Activated T-helper 1 cell treated with Interleukin-2 at 50 U/mL for 16 hours (primary cell): ENCODE measurements around the gene EDC3.
"Not testable (repeated sequence)": the region's sequence is repeated elsewhere in the genome, so short reads cannot be mapped to it uniquely, and the experiment has no call there.

Experiments used
- DNase-seq: peaks from one replicate; pipeline ENCODE4 v3.0.0-alpha.2; 2020; ENCODE audit warnings: low read depth

Gene EDC3, protein sequence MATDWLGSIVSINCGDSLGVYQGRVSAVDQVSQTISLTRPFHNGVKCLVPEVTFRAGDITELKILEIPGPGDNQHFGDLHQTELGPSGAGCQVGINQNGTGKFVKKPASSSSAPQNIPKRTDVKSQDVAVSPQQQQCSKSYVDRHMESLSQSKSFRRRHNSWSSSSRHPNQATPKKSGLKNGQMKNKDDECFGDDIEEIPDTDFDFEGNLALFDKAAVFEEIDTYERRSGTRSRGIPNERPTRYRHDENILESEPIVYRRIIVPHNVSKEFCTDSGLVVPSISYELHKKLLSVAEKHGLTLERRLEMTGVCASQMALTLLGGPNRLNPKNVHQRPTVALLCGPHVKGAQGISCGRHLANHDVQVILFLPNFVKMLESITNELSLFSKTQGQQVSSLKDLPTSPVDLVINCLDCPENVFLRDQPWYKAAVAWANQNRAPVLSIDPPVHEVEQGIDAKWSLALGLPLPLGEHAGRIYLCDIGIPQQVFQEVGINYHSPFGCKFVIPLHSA

DNA sequence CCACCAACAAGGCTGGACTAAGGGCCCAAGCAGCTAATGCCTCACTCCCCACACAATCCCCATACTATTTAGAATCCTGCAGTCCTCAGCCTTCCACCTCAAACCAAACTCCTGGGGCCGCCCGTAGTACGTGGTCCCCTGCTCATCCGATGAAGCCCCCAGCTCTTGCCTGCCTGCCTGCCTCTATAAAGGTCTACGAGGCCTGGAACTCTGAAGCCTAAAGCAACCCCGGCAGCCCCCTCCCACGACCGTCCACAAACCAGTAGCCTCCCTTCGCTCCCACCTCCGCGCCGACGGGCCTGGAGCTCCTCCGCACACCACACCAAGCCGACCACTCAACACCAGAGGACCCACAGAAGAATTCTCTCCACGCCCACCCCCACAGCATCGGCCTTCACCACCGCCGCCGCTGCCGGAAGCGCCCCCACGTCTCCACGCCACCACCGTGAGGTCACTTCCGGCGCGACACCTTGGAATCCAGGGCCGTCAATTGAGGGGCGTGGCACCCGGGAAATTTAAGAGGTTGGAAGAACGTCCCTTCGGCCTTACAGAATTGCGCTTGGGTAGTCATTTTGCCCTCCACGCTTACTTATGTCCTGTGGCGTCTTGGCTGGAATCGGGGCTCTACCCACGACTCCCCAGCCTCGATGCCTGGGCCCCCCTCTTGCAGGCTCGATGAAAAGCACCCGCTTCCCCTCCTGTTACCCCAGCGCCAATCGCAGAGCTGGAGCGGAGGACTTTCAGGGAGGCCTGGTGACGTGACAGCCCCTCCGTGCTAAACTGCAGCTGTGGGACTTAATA lies at the start of gene EDC3:
Gene EDC3, minus strand, starts transcription at position 428 of the 801 bp plus-strand sequence. CDS start 20,900 bp downstream, outside the sequence.
- peak; percentile 71 for DNase-seq

GRCh38 chr15:74742422-74742821 lies 46.6 kb upstream of the EDC3 start:
- no peak for DNase-seq

GRCh38 chr15:74738239-74738638 lies 42.4 kb upstream of the EDC3 start:
- not testable (repeated sequence) for DNase-seq

DNA sequence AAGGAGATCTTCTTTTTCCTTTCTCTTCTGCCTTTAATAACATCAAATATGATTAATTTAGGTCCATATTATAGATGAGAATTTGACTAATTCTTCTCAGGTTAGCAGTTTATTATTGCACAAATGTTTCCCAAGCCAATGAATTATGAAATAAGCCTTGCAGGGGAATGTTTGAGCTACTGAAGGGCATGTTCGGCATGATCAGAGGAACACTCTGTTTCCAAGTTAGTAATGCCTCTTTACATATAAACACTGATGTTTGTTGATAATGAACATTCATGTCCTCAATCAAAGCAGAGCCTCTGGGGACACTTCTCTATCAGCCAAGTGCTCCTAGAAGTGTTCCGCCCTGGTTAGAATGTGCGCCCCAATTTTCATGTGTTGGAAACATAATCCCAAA lies 39.5 kb upstream of the EDC3 start:
- DNase-seq, result no peak

DNA sequence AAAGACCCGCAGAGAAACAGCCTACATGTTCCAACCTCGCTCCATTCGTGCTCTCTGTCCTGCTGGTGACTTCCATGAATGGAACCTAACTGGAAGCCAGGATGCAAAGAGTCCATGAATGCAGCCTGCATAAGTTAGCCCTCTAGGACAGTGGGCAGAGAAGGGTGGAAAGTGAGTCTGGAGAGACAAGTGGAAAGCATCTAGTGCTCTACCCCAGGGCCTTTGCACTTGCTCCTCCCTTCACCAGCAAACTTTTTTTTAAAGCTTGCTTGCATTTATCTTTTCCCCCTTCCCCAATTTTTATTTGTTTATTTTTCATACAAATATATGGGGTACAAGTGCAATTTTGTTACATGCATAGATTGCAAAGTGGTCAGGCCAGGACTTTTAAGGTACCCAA lies 37.4 kb upstream of the EDC3 start:
- no peak for DNase-seq

- DNase-seq, result no peak
Measured at GRCh38 chr15:74732846-74733245, 37.0 kb upstream of the EDC3 start.

DNA sequence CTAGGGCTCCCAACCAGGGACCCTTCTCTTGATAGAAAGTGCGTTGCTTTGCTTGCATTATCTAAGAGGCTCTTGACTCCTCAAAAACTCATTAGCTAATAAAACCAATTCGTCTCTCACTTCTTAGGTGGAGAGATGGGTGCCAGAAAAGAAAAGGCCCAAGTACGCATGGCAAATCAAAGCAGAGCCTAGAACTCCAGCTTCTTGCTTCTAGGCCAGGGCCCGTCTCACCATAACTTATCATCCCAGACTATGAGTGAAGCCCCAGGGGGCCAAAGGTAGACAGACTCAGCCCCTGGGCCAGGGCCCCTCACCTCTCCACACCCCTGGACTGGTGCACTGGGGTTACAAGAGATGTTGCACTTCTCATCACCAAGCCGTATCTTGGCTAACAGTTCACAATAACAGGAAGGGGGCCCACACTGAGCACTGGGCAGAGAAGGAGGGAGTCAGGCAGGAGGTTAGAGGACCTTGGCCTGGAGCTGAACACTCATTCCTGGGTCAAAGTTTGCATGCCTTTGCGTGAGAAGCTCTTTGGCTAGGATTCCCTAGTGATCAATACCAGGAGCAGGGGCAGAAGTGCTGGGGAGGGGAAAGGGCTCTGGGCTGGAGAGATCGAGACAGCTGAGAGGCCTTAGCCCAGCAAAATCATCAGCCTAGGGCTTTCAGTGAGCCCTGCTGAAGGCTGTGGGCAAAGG lies 34.9 kb upstream of the EDC3 start:
- DNase-seq, result no peak

DNA sequence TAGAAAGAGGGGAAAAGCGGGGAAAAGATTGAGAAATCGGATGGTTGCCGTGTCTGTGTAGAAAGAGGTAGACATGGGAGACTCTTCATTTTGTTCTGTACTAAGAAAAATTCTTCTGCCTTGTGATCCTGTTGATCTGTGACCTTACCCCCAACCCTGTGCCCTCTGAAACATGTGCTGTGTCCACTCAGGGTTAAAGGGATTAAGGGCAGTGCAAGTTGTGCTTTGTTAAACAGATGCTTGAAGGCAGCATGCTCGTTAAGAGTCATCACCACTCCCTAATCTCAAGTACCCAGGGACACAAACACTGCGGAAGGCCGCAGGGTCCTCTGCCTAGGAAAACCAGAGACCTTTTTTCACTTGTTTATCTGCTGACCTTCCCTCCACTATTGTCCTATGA lies 33.5 kb upstream of the EDC3 start:
- DNase-seq, result not testable (repeated sequence)

- not testable (repeated sequence) for DNase-seq
Measured at GRCh38 chr15:74728699-74729098, 32.9 kb upstream of the EDC3 start.

GRCh38 chr15:74727727-74728126 lies 31.9 kb upstream of the EDC3 start:
- DNase-seq, result no peak

- peak; percentile 8 for DNase-seq
Measured at GRCh38 chr15:74726774-74727164, 30.9 kb upstream of the EDC3 start.

DNA sequence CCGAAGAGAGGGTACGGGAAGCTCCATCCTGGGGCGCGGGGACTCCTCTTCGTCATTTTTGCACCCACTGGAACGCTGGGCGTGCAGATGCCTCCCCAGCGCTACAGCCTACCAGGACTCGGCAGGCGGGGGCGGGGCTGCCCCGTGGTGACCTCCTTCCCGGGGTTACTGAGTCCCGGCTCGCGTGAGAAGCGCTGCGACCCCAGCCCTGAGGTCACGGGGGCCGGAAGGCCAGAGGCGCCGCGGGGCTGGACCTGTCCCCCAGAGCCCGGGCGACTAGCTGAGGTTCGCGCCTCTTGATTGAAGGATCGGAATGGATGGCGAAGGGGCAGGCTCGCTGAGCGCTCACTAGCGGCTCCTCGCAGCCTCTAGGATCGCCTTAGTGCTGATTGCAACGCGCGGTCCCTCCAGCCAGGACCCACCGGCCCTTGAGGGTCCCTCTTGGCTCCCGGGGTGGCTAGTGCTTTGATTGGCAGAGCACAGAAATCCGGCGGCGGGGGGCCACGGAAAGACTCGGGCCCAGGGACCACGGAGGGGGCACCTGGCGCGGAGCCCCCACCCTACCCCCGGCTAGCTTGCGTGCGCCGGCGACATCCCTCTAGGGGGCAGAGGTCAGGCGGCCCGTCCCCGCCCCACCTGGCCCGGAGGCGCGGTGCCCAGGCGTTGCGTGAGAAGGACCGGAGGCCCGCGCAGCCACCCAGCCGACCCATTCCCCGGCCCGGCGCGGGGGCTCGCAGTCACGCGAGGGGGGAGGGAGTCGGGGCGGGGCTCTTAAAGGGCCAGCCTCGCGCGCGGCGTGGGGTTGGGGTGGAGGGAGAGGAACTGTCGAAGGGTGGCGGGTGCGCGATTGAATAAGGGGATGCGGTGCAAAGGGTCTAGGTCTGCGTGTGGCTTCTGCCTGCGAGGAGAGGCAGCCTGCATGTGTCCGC lies 30.3 kb upstream of the EDC3 start:
- peak; percentile 55 for DNase-seq

- peak; percentile 16 for DNase-seq
Measured at GRCh38 chr15:74725225-74725774, 29.5 kb upstream of the EDC3 start, which contains the start of gene CYP1A1. Gene CYP1A1, minus strand, starts transcription at chr15:74725528. Its CDS starts 2,431 bp downstream, at chr15:74723097.

DNA sequence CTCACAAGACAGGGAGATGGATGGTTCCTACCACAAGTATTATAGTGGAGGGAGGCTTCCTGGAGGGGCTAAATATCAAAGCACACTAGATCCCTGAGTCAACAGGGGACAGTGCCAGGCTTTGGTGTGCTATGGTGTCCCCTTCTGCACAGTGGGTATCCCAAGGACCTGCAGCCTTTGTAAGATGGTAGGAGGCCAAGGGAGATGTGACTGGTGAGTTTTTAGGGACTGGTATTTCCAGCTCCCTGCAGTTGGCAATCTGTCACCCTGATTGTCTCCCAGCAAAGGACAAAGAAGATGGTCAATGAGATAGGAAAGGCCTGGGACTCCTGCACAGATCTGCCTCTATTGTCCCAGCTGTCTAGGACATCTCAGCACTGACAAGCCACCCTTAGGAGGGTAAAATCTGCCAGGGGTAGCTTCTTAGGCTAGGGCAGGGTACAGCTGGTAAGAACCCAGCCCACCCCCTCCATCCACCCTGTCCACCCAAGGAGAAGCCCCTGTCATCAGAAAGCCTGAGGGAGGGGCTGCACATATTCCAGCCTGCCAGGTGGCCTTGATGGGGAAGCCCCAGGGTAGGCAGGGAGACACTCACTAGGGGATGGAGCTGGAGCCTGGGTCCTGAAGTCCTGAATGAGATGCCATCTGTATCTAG lies 28.9 kb upstream of the EDC3 start:
- no peak for DNase-seq

DNA sequence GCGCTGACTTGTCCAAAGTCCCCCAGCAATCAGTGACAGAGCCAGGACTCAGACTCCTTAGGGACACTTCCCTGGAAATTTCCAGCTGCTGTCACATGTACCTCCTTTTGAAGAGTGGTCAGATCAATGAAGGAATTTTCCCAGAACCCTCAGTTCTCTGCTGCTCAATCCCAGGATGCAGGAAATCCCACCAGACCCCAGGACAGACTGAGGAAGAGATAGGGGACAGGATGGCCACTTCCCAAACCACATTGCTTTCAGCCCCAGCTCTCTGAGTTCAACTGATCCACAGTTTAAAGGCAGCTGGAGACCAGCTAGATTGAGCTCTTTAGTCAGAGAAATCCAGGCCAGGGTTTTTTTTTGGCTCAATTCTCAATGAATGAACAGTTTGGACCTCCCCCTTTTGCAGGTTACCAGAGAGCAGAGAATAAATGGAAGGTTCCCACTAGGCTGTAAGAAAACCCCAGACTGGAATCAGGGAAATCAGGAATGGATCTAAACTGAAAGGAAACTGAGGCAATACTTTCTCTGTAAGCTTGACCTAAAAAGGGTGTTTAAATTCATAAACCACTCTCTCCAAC lies 28.0 kb upstream of the EDC3 start:
- no peak for DNase-seq

DNA sequence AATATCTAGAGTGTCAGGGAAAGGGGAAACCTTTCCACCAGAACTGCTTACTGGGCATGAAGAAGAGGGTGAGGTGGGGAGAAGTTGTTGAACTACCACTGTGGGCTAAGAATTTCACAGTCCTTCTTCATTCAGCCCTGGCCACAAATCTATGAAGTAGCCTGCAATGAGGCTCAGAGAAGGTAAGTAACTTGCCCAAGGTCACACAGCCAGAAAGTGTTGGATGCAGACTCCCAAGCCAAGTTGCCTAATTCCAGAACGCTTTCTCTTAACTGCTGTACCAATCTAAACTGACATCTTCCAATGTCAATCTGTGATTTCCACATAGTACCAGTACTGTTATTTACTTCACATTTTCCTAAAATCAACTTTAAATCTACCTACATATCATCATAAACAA lies 27.4 kb upstream of the EDC3 start:
- DNase-seq, result no peak

GRCh38 chr15:74722591-74722990 lies 26.8 kb upstream of the EDC3 start:
- no peak for DNase-seq

- DNase-seq, result no peak
Measured at GRCh38 chr15:74716651-74717050, 20.8 kb upstream of the EDC3 start.

- no peak for DNase-seq
Measured at GRCh38 chr15:74712311-74712710, 16.5 kb upstream of the EDC3 start.
